Neutrophil (primary cell): Measurements from ENCODE around the gene RFTN1.

Experiments used
- H3K27ac ChIP-seq: fragments of 200-600 bp; sonication (generic); 2 replicates; pipeline ENCODE4 v1.5.1; 2016; ENCODE audit warnings: mild to moderate bottlenecking, moderate library complexity
- H3K27me3 ChIP-seq: fragments of 200-600 bp; sonication (generic); 2 replicates; pipeline ENCODE4 v1.6.0; 2016; ENCODE audit warnings: mild to moderate bottlenecking
- H3K36me3 ChIP-seq: fragments of 200-600 bp; sonication (generic); 2 replicates; pipeline ENCODE4 v1.5.1; 2017
- H3K4me1 ChIP-seq, 2 experiments: fragments of 200-600 bp in 1 of 2; sonication (generic) in 1 of 2; 1 replicate in 1 of 2; 2 replicates in 1 of 2; pipeline versions ENCODE4 v1.5.1 to v1.6.1; 2013 to 2016; ENCODE audit warnings: low read depth in 1 of 2, low read length in 1 of 2, mild to moderate bottlenecking in 1 of 2, moderate library complexity in 1 of 2; ENCODE audit not compliant: control insufficient read depth in 1 of 2, insufficient read depth in 1 of 2
- H3K4me3 ChIP-seq, 2 experiments: fragments of 200-600 bp in 1 of 2; sonication (generic) in 1 of 2; 1 replicate in 1 of 2; 2 replicates in 1 of 2; pipeline ENCODE4 v1.5.1; 2013 to 2016; ENCODE audit warnings: low read depth in 1 of 2, low read length in 1 of 2, mild to moderate bottlenecking in 1 of 2, moderate library complexity in 1 of 2
- H3K9me3 ChIP-seq: fragments of 200-600 bp; sonication (generic); 2 replicates; pipeline ENCODE4 v1.5.1; 2016
- TF ChIP-seq, protein P1 (sequence below): fragments of 200-600 bp; sonication (generic); IDR thresholded peaks from 2 replicates; pipeline ENCODE4 v1.5.1; 2016; ENCODE audit warnings: antibody characterized with exemption

The RFTN1 gene

DNA sequence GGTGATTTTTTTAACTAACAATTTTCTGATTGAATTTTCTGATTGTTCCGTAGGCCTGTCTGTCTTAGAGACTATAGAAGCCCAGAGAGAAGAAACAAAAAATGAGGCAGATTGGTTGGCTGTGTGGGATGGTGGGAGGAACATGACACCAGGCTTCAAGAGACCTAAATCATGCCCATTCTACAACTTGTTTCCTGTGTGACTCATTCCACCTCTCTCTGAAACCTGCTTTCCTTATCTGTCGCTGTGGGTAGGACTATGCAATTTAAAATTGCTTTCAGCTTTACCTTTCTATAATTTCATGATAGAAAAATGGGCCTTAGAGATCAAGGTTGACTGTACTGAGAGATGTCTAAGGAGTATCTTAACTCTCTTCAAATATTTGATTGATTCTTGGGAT lies 203.9 kb downstream of the RFTN1 start:
- Histone ChIP-seq H3K36me3 (peaks cover 5% of the 10 kb centered on the region), H3K27ac (no peak overlapping the region), H3K9me3 (no peaks in the 10 kb centered on the region), H3K27me3 (no peaks in the 10 kb centered on the region), H3K4me3 (no peak overlapping the region), H3K4me1 (peaks cover 0 to 8% of the 10 kb centered on the region in 2 experiments)
- TF ChIP-seq, protein P1, sequence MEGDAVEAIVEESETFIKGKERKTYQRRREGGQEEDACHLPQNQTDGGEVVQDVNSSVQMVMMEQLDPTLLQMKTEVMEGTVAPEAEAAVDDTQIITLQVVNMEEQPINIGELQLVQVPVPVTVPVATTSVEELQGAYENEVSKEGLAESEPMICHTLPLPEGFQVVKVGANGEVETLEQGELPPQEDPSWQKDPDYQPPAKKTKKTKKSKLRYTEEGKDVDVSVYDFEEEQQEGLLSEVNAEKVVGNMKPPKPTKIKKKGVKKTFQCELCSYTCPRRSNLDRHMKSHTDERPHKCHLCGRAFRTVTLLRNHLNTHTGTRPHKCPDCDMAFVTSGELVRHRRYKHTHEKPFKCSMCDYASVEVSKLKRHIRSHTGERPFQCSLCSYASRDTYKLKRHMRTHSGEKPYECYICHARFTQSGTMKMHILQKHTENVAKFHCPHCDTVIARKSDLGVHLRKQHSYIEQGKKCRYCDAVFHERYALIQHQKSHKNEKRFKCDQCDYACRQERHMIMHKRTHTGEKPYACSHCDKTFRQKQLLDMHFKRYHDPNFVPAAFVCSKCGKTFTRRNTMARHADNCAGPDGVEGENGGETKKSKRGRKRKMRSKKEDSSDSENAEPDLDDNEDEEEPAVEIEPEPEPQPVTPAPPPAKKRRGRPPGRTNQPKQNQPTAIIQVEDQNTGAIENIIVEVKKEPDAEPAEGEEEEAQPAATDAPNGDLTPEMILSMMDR: no peak

DNA sequence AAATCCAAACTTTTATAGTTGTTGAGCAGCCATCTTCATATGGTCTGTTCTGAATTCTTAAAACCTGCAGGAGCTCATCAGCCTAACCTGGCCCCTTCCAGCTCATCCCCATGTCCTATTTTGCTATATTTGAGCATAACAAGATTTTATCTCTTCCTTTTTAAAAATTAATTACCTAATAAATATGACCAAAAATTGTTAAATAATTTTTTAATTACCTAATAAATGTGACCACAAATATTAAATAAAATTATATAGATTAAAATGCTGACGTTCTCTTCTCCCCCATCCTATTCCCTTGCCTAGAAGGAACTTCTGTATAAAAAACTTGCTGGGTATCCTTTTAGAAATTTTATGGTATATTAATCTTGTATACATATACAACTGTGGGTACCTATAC lies 204.8 kb downstream of the RFTN1 start:
- TF ChIP-seq, protein P1: no peak
- Histone ChIP-seq H3K36me3 (peaks cover 5% of the 10 kb centered on the region), H3K4me1 (peaks cover 0 to 8% of the 10 kb centered on the region in 2 experiments), H3K27me3 (no peaks in the 10 kb centered on the region), H3K9me3 (no peaks in the 10 kb centered on the region), H3K4me3 (no peak overlapping the region), H3K27ac (no peak overlapping the region)

DNA sequence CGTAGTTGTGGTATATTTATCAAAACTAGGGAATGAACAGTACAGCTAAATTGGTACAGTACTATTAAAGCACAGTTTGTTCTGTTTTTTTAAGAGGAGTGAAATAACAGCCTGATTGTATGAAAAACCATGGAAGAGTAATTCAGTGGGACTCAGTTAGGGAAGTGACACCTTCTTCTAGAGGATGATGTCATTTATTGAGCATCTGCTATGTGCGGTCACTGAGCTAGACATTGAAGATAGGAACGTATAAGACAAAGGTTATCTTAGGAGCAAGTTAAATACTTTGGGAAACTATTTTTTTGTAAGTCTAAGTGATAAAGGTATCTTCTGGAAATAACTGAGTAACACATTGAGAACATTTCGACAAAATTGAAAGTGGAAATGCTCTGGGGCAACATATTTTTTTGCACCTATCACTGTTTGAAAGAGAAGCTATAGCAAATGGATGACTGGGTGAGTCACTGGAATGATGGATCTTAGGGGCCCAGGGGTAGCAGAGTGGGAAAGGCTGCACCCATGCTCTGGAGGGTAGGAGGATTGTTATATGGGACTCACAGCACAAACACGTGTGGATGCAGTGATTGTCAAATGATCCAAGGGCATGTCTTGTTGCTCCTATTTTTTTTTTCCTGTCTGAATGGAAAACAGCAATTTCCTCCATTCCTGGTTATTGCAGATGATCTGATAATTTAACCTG lies 205.5 kb downstream of the RFTN1 start:
- Histone ChIP-seq H3K27me3 (no peaks in the 10 kb centered on the region), H3K4me3 (no peak overlapping the region), H3K36me3 (peaks cover 12% of the 10 kb centered on the region), H3K27ac (no peak overlapping the region), H3K4me1 (peaks cover 0 to 8% of the 10 kb centered on the region in 2 experiments), H3K9me3 (no peaks in the 10 kb centered on the region)
- TF ChIP-seq, protein P1: no peak

DNA sequence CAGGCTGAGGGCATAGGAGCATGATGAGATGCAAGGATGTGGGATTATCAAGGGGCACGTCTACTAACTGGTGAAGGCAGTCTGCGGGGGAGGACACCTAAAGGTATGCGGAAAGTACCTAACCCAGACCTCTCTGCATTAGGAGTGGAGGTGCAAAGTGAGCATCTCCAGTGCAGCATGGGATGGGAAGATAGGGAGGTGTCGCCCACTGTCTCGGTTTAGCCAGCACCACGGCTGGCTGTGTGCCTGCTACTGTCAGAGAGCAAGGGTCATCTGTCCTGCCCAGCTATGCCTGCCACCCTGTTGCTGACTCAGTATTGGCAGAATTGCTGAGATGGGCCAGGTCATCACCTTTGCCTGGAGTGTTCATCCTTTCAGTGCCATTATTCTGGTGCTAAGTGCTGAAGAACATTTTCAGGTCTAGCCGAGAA lies 208.4 kb downstream of the RFTN1 start:
- TF ChIP-seq, protein P1: no peak
- no peaks in the 10 kb centered on the region for H3K27me3 ChIP-seq
- H3K4me1 ChIP-seq: no peaks in the 10 kb centered on the region
- H3K4me3 ChIP-seq: no peak overlapping the region
- peaks cover 25% of the 10 kb centered on the region for H3K36me3 ChIP-seq
- H3K9me3 ChIP-seq: no peaks in the 10 kb centered on the region
- H3K27ac ChIP-seq: no peak overlapping the region

DNA sequence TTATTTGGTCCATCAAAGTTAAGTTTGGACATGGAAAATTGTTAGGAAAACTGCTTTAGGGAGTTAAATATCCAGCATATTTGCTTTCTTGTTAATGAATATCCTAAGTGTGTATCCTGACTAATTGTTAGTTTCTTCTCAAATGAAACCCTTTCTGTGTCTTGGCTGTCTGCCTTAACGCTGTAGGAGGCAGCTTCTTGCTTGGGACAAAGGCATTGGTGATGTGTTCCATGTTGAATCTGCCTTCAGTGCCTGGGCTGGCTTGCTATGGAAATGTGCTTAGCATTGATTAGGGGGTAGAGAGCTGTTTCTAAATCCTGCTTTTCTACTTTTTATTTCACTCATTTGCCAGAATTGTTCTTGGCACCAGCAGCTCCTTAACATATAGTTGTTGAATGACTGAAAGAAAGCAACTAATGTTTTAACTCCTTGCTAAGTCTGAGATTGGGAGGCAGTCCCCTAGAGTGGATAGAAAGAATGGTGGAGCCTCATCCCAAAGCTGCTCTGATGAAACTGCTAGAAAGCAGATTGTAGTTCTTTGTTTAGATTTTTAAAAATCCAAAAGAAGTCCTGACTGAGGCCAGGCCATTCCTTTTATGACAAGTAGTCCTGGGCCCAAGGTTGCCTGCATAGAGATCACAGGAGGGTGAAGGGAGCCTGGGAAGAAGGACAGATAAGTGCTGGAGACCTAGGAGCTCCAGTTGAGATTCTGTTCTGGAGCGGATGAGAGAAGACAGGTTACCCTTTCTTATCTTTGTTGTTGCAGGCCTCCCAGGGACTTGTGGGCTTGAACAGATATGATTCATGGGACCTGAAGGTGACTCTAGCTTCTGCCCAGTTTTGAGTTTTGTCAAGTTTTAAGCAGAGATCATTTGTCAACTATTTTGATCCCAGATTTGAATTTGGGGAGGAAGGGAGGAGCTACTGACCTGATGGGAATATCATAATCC lies 209.2 kb downstream of the RFTN1 start:
- no peaks in the 10 kb centered on the region for H3K9me3 ChIP-seq
- H3K27ac ChIP-seq: no peak overlapping the region
- no peaks in the 10 kb centered on the region for H3K4me1 ChIP-seq
- peaks cover 25% of the 10 kb centered on the region for H3K36me3 ChIP-seq
- TF ChIP-seq, protein P1: no peak
- H3K27me3 ChIP-seq: no peaks in the 10 kb centered on the region
- H3K4me3 ChIP-seq: no peak overlapping the region
